Aorta (tissue), 5 donors: Measurements from ENCODE around the gene ATP2B2. TPM values are rescaled to one million over a fixed set of nuclear protein-coding genes. Genes with fewer than 3 reads are reported as not detected.

Source experiments
- ATAC-seq: fragments of 200-7000 bp; cut with Tn5 transposase; one replicate; pipeline ENCODE4 v1.9.1; 2022; ENCODE audit warnings: moderate library complexity; ENCODE audit not compliant: low FRiP score
- DNase-seq, 2 donors: peaks; one replicate each; pipeline ENCODE4 v3.0.0-alpha.2; 2020
- H3K27ac ChIP-seq, 2 donors: one replicate each; pipeline ENCODE4 v1.5.1; 2013; ENCODE audit warnings: low read length in 2 of 2, mild to moderate bottlenecking in 2 of 2, moderate library complexity in 2 of 2, control low read depth in 1 of 2, inconsistent platforms in 1 of 2, low read depth in 1 of 2
- H3K27me3 ChIP-seq, 2 donors: one replicate each; pipeline ENCODE4 v1.6.1; 2013; ENCODE audit warnings: control low read depth in 1 of 2, low read length in 1 of 2, mild to moderate bottlenecking in 1 of 2, moderate library complexity in 1 of 2; ENCODE audit not compliant: insufficient read depth in 2 of 2, control insufficient read depth in 1 of 2
- H3K36me3 ChIP-seq, 2 donors: one replicate each; pipeline ENCODE4 v1.6.1; 2013; ENCODE audit warnings: control low read depth in 1 of 2, low read length in 1 of 2, mild to moderate bottlenecking in 1 of 2; ENCODE audit not compliant: insufficient read depth in 2 of 2, control insufficient read depth in 1 of 2
- H3K4me1 ChIP-seq, 2 donors: one replicate each; pipeline ENCODE4 v1.6.1; 2013; ENCODE audit warnings: low read length in 2 of 2, control low read depth in 1 of 2, mild to moderate bottlenecking in 1 of 2, moderate library complexity in 1 of 2; ENCODE audit not compliant: insufficient read depth in 2 of 2, control insufficient read depth in 1 of 2
- H3K4me3 ChIP-seq, 2 donors: one replicate each; pipeline ENCODE4 v1.5.1; 2013; ENCODE audit warnings: low read length in 2 of 2, control low read depth in 1 of 2, mild to moderate bottlenecking in 1 of 2
- H3K9me3 ChIP-seq: one replicate; pipeline ENCODE4 v1.6.1; 2013; ENCODE audit warnings: mild to moderate bottlenecking, low read length; ENCODE audit not compliant: control insufficient read depth
- WGBS, 2 donors: extraction: QIAGEN DNeasy Blood & Tissue Kit; methylation state at CpG; one replicate each; pipeline ENCODE4 v1.1.7; 2013; 5-methylcytosine and 5-hydroxymethylcytosine counted together
- intact Hi-C, 2 donors: fragments of 100-400 bp; cut with DNase I; formaldehyde crosslinking; loops; one replicate each; pipeline versions ENCODE4 v1.14.2 to v1.15.0; 2022
- polyA plus RNA-seq, 2 donors: library from polyadenylated mRNA; stranded (reverse); fragments of 200-250 nt; gene quantifications; one replicate each; pipeline ENCODE4 v1.2.3, GENCODE V29; 2013
- total RNA-seq, 2 donors: library from RNA; stranded (reverse); fragmentation: NEBNext Ultra II Directional; extraction: Animal tissue kit (Norgen Biotek cat#: 25700); gene quantifications; one replicate each; pipeline ENCODE4 v1.2.1, GENCODE V29; 2021
- donor health status: healthy with polysubstance abuse.
- donor health status: Bipolar disorder and iron deficiency.
- donor health status: DM: no; HTN: no; CAD: no.
- donor health status: DM: no; HTN: no; CAD: no.
- donor health status: DM: yes; HTN: yes; CAD: no.

Gene ATP2B2
- total and polyA plus RNA-seq, 4 donors, result 0.29 to 0.30 TPM; not detected in 2

DNA sequence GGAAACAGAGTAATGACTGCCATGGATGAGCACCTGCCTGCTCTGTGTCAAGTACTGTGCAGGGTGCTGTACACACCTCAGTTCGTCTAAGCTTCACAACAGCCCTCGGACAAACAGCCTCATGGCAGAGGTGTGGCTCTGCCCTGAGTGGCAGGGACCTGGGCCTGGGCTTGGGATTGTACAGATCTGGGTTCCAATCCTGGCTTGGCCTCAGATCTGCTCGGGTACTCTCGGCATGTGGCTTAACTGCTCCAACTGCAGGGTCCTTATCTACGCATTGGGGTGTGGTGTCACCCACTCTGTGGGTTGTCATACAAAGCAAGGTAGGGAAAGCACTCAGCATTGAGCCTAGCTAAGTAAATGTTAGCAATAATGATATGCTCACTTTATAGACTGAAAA lies 137.9 kb downstream of the ATP2B2 start:
- ATAC-seq (no peak), DNase-seq (no peak)
- H3K9me3 ChIP-seq, result peaks cover 9% of the 10 kb centered on the region
- no peak overlapping the region for H3K27ac ChIP-seq
- 89 to 90% methylated on average over 5 of the region's 5 CpGs for WGBS, 2 donors
- H3K4me3 ChIP-seq, result no peak overlapping the region
- no peaks in the 10 kb centered on the region for H3K27me3 ChIP-seq
- no peaks in the 10 kb centered on the region for H3K4me1 ChIP-seq
- intact Hi-C loops, result no loop called here
- H3K36me3 ChIP-seq, result no peaks in the 10 kb centered on the region

DNA sequence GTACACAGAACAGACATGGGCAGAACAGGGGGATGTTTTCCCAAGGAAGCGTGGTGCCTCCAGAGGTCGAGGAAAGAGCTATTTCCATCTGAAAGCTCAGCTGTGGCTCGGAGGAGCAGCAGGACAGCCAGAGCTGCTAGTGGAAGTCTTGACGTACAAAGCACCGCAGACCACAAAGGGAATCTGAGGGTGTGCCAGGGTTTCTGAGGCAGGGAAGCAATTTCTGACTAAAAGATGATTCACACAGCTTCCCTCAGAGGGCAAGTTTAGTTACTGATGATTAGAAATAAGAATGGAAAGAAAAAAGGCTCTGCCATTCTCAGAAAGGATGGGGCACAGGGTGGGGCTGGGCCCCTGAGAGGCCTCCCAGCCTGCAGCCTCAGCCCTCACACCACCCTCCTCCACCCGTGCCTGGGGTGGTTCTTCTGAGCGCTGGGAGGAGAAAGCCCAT lies 138.7 kb downstream of the ATP2B2 start:
- no peaks in the 10 kb centered on the region for H3K36me3 ChIP-seq
- H3K27me3 ChIP-seq, result no peaks in the 10 kb centered on the region
- WGBS, 2 donors, result 32 to 33% methylated on average over 7 of the region's 7 CpGs
- no peak overlapping the region for H3K27ac ChIP-seq
- no peak overlapping the region for H3K4me3 ChIP-seq
- intact Hi-C loops, result no loop called here
- no peaks in the 10 kb centered on the region for H3K4me1 ChIP-seq
- DNase-seq (no peak), ATAC-seq (no peak)
- peaks cover 7% of the 10 kb centered on the region for H3K9me3 ChIP-seq

DNA sequence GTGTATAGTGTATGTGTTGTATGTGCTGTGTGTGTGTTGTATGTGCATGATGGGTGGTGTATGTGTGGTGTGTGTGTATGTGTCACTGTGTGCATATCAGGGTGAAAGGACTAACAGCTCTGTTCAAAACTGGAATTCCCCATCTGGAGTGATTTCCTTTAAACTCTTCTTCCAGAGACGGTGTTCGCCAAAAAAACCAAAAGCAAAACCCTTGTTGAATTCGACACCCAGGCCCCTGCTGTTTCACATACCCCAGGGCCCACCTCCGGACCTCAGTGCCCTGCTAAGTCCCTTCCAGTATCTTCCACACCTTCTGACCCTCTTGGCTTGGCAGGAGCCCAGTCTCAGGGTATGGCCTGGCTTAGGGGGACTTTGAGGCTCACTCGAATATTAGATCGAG lies 139.6 kb downstream of the ATP2B2 start:
- H3K4me3 ChIP-seq, result no peak overlapping the region
- peaks cover 1% of the 10 kb centered on the region for H3K9me3 ChIP-seq
- H3K27ac ChIP-seq, result no peak overlapping the region
- ATAC-seq, result no peak
- WGBS, 2 donors, result 54 to 62% methylated on average over 6 of the region's 6 CpGs
- no peaks in the 10 kb centered on the region for H3K4me1 ChIP-seq
- intact Hi-C loops, result no loop called here
- no peaks in the 10 kb centered on the region for H3K27me3 ChIP-seq
- no peaks in the 10 kb centered on the region for H3K36me3 ChIP-seq
- no peak for DNase-seq

DNA sequence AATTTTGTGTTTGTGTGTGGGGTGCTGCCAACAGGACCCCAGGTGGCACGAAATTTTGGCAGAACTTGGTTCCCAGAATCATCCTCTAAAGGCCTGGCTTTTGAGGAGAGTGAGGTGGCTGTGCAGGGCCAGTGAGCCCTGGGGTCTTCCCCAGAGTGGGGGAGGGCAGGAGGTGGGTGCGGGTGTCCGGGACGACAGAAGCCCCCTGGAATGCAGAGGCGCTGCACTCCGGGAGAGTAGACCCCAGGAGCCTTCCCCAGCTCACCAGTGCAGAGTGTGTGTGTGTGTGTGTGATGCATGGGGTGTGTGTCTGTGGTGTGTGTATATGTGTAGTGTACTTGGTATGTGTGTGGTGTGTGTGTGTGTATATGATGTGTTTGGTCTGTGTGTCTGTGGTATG lies 140.1 kb downstream of the ATP2B2 start:
- no peaks in the 10 kb centered on the region for H3K36me3 ChIP-seq
- DNase-seq, result no peak
- no peak overlapping the region for H3K4me3 ChIP-seq
- intact Hi-C loops, result no loop called here
- no peaks in the 10 kb centered on the region for H3K4me1 ChIP-seq
- H3K27me3 ChIP-seq, result no peaks in the 10 kb centered on the region
- H3K9me3 ChIP-seq, result peaks cover 3% of the 10 kb centered on the region
- no peak for ATAC-seq
- H3K27ac ChIP-seq, result no peak overlapping the region
- WGBS, 2 donors, result 73 to 74% methylated on average over 6 of the region's 6 CpGs

DNA sequence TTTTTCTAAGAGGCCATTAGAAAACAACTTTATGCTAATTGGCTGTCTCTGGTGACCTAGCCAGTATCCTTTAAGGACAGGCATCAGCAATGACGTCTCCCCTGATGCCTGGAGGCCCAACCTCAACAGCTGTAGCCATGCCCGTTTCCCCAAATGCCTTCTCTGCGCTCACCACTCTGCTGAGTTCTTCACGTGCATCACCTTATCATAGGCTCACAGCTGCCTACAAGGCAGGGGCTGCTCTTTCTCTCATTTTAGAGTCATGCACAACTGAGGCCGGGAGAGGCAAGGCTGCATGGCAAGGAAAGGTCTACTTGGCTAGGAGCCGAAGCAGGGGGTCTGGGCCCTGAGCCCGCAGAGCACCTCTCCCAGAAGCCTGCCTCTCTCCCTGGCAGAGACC lies 140.6 kb downstream of the ATP2B2 start:
- peaks cover 3% of the 10 kb centered on the region for H3K9me3 ChIP-seq
- 80% methylated on average over 7 of the region's 7 CpGs for WGBS, 2 donors
- intact Hi-C loops, result no loop called here
- no peaks in the 10 kb centered on the region for H3K4me1 ChIP-seq
- no peak for ATAC-seq
- H3K36me3 ChIP-seq, result no peaks in the 10 kb centered on the region
- no peak for DNase-seq
- no peak overlapping the region for H3K27ac ChIP-seq
- H3K27me3 ChIP-seq, result no peaks in the 10 kb centered on the region
- no peak overlapping the region for H3K4me3 ChIP-seq

DNA sequence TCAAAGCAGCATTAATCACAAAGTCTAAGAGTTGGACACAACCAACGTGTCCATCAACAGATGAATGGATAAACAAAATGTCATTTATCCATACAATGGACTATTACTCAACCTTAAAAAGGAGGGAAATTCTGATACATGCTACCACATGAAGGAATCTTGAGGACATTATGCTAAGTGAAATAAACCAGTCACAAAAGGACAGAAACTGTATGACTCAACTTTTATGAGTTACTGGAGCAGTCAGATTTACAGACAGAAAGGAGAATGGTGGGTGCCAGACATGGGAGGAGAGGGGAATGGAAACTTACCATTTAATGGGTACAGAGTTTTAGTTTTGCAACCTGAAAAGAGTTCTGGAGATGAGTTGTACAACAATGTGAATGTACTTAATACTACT lies 141.5 kb downstream of the ATP2B2 start:
- no peaks in the 10 kb centered on the region for H3K4me1 ChIP-seq
- intact Hi-C loops, result no loop called here
- no peak overlapping the region for H3K27ac ChIP-seq
- H3K27me3 ChIP-seq, result no peaks in the 10 kb centered on the region
- 60 to 66% methylated on average over 1 of the region's 1 CpG for WGBS, 2 donors
- no peak overlapping the region for H3K4me3 ChIP-seq
- no peaks in the 10 kb centered on the region for H3K36me3 ChIP-seq
- H3K9me3 ChIP-seq, result peaks cover 3% of the 10 kb centered on the region
- DNase-seq, result no peak
- no peak for ATAC-seq

DNA sequence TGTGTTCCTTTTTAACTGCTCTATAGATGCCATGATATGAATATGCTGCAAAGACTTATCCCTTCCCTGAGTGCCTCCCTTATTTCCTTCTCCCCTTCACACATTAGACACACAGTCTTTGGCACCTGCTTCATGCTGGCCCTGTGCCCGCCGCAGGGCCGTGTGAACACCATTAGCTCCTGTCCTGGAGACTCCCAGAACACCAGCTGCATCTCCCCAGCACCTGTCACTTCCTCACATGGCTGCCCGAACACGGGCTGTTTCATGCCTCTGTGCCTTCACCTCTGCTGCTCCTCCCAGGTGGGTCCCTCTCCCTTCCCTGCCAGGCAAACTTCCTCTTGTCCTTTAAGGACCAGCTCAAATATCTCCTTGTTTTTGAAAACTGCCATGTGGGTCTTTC lies 144.0 kb downstream of the ATP2B2 start:
- intact Hi-C loops, result no loop called here
- 63 to 67% methylated on average over 5 of the region's 5 CpGs for WGBS, 2 donors
- Histone ChIP-seq H3K4me1 (no peaks in the 10 kb centered on the region), H3K4me3 (no peak overlapping the region), H3K27me3 (no peaks in the 10 kb centered on the region), H3K9me3 (peaks cover 3% of the 10 kb centered on the region), H3K36me3 (no peaks in the 10 kb centered on the region), H3K27ac (no peak overlapping the region)
- DNase-seq (no peak), ATAC-seq (no peak)

DNA sequence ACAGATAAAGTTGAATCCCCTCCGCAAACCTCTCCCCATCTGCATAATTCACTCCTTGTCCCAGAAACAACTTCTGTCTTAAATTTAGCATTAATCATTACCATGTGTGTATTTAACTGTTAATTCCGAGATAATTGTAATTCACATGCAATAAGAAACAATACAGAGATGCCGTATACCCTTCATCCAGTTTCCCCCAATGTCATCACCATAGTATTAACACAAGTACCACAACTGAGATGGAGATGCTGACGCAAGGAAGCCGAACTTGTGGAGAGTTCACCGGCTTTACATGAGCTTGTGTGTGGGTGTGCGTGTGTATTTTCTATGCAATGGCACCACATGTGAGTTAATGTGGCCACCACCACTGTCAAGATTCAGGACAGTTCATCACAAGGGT lies 144.9 kb downstream of the ATP2B2 start:
- H3K4me1 ChIP-seq, result no peaks in the 10 kb centered on the region
- ATAC-seq (no peak), DNase-seq (no peak)
- intact Hi-C loops, result no loop called here
- no peaks in the 10 kb centered on the region for H3K36me3 ChIP-seq
- 90 to 93% methylated on average over 7 of the region's 7 CpGs for WGBS, 2 donors
- H3K27me3 ChIP-seq, result no peaks in the 10 kb centered on the region
- H3K27ac ChIP-seq, result no peak overlapping the region
- H3K4me3 ChIP-seq, result no peak overlapping the region
- peaks cover 3% of the 10 kb centered on the region for H3K9me3 ChIP-seq

DNA sequence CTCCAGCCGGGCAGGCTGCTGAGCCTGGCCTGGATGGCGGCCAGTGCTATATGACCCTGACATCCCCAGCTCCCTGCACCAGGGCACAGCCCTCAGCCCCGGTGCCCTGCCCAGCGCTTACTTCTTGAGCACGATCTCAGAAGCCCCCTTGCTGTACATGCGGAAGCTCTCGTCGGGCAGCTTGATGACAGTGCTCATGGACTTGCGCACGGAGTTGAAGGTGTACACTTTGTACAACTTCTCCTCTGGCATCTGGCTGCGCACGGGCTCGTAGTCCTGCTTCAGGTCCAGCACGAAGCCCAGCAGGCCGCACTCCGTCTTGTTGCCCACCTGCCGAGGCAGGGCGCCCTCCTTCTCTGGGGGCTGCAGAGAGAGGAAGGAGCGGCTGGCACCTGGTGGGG lies 145.6 kb downstream of the ATP2B2 start:
- Histone ChIP-seq H3K4me1 (no peaks in the 10 kb centered on the region), H3K9me3 (peaks cover 3% of the 10 kb centered on the region), H3K36me3 (no peaks in the 10 kb centered on the region), H3K4me3 (no peak overlapping the region), H3K27me3 (no peaks in the 10 kb centered on the region), H3K27ac (no peak overlapping the region)
- intact Hi-C loops, result no loop called here
- 92 to 94% methylated on average over 18 to 19 of the region's 19 CpGs for WGBS, 2 donors
- no peak for ATAC-seq
- no peak for DNase-seq
